ENCODE data around the gene FEZ2.

Gene FEZ2

DNA sequence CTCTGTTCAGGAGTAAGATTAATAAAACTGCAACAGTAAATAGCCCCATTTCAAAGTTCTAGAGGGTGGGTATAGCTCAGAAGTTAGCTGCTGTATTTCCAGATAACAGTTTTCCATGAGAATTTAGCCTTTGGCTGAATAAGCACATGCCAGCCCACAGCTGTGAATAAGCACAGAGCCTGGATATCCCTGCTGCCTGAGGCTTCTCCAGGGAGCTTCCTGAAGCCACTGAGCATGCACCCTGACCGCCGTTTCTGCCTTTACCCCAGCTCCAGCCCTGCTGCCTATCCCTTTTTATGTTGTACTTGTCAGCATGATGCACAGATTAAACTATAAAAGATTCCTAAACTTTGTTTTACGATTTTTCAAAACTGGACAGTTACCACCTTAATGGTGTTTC, 85.3 kb downstream of the FEZ2 start:
- TF ChIP-seq, protein P1, sequence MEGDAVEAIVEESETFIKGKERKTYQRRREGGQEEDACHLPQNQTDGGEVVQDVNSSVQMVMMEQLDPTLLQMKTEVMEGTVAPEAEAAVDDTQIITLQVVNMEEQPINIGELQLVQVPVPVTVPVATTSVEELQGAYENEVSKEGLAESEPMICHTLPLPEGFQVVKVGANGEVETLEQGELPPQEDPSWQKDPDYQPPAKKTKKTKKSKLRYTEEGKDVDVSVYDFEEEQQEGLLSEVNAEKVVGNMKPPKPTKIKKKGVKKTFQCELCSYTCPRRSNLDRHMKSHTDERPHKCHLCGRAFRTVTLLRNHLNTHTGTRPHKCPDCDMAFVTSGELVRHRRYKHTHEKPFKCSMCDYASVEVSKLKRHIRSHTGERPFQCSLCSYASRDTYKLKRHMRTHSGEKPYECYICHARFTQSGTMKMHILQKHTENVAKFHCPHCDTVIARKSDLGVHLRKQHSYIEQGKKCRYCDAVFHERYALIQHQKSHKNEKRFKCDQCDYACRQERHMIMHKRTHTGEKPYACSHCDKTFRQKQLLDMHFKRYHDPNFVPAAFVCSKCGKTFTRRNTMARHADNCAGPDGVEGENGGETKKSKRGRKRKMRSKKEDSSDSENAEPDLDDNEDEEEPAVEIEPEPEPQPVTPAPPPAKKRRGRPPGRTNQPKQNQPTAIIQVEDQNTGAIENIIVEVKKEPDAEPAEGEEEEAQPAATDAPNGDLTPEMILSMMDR (conservative IDR thresholded peaks at IDR 0.05; ENCODE audit: low read length), result no peak
- DNase-seq (ENCODE audit: low read depth), result no peak
- H3K4me3 ChIP-seq (ENCODE audit: low read length), result no peak overlapping the region

DNA sequence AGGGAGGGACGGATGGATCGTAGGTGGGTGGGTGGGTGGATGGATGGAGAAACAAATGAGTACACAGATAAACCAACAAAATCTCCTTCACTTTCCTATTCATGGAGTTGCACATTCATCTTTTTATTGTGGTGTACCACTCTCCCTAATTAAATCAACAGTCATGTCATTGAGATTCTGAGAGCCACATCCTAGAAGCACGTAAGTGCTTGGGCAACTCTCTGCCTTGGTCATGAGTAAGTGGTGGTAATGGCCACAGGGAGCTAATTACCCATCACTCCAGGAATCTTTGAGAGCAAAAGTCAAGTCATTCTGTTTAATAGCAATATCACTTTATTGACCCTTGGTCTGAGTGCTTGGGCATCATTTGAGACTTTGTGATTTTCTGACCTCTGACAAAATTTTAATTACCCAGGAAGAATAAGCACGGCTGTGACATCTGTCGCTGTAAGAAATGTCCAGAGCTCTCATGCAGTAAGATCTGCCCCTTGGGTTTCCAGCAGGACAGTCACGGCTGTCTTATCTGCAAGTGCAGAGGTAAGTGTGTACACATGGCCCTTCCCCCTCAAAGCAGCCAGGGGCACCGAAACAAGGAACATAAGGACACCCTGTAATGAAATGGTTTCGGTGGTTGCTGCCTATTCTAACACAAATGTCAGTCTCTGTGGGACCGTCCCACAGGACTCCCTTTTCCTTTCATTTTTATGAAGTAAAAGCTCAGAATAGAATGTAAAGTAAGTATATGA, 85.9 kb downstream of the FEZ2 start:
- DNase-seq (ENCODE audit: low read depth), result peak; percentile 65
- no peak overlapping the region for H3K4me3 ChIP-seq (ENCODE audit: low read length)
- TF ChIP-seq, protein P1 (conservative IDR thresholded peaks at IDR 0.05; ENCODE audit: low read length), result no peak

DNA sequence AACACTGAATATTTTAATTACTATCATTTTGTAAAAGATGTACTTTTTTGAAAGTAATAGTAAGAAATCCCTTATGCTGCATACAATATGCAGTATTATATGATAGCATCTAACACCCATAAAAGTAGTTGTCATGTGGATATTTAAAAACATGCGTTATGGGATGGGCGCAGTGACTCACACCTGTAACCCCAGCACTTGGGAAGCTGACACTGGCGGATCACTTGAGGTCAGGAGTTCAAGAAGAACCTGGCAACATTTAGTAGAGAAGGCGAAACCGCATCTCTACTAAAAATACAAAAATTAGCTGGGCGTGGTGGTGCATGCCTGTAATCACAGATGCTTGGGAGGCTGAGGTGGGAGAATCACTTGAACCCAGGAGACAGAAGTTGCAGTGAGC, 88.9 kb downstream of the FEZ2 start:
- no peak for DNase-seq (ENCODE audit: low read depth)
- no peak overlapping the region for H3K4me3 ChIP-seq (ENCODE audit: low read length)
- TF ChIP-seq, protein P1 (conservative IDR thresholded peaks at IDR 0.05; ENCODE audit: low read length), result no peak

DNA sequence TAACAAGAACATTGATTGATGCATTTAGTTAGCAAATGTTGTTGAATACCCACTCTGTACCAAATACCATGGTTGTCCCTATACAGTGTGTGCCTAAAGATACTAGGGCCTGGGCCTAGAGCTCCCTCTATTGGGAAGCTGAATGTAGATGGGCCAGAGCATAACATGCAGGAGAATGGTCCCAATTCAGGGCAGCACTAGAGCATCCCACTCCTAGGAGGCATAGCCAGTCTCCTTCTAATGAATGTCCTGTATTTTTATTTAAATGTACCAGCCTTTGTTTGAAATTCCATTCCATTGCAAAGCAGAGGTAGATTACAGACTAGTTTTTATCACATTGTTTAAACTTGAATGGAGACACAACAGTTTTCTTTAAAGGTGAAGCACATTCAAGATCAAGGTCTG, 90.6 kb downstream of the FEZ2 start:
- TF ChIP-seq, protein P1 (conservative IDR thresholded peaks at IDR 0.05; ENCODE audit: low read length), result peak; percentile 93
- DNase-seq (ENCODE audit: low read depth), result peak; percentile 58
- no peak overlapping the region for H3K4me3 ChIP-seq (ENCODE audit: low read length)
